AG04450 (cell line): ENCODE results near the gene USP53. TPM values are rescaled to one million over a fixed set of nuclear protein-coding genes. Genes with fewer than 3 reads are reported as not detected.

ENCODE experiments used
- CTCF ChIA-PET: fragments of 300-600, 350-600 bp; formaldehyde crosslinking; extraction: SDS; loops from one replicate; lab custom pipeline; 2022; ENCODE audit warnings: antibody characterized with exemption, inconsistent platforms; lab: Charles Lee
- POLR2A ChIA-PET: fragments of 350-600 bp; formaldehyde crosslinking; extraction: SDS; loops from one replicate; lab custom pipeline; 2021; ENCODE audit warnings: antibody characterized with exemption, inconsistent platforms; lab: Yijun Ruan, JAX
- DNase-seq: peaks from one replicate; pipeline ENCODE4 v3.0.0-alpha.2; 2011; ENCODE audit warnings: low read depth, low spot score
- H3K27ac ChIP-seq: one replicate; pipeline ENCODE4 v1.5.1; 2012; ENCODE audit warnings: low read depth, low read length, control low read depth
- H3K27me3 ChIP-seq: one replicate; pipeline ENCODE4 v1.6.0; 2012; ENCODE audit warnings: low read length; ENCODE audit not compliant: control insufficient read depth, insufficient read depth
- H3K4me3 ChIP-seq: 2 replicates; pipeline ENCODE4 v1.5.1; 2011; ENCODE audit warnings: mild to moderate bottlenecking, low read depth, low read length, control low read depth
- H3K9me3 ChIP-seq: 2 replicates; pipeline ENCODE4 v1.5.1; 2012; ENCODE audit warnings: low read length; ENCODE audit not compliant: control insufficient read depth, insufficient read depth
- polyA plus RNA-seq: library from polyadenylated mRNA; depleted of rRNA; stranded (reverse); fragments of >200 nt; gene quantifications from 2 replicates; pipeline ENCODE4 v1.2.3, GENCODE V29; 2011
- TF ChIP-seq, protein P1 (sequence below): IDR thresholded peaks from 2 replicates; pipeline ENCODE4 v1.5.1; 2011; ENCODE audit warnings: low read depth, low read length, control low read depth, inconsistent platforms

The USP53 gene
- polyA plus RNA-seq, 1 experiment: 19.0 TPM

DNA sequence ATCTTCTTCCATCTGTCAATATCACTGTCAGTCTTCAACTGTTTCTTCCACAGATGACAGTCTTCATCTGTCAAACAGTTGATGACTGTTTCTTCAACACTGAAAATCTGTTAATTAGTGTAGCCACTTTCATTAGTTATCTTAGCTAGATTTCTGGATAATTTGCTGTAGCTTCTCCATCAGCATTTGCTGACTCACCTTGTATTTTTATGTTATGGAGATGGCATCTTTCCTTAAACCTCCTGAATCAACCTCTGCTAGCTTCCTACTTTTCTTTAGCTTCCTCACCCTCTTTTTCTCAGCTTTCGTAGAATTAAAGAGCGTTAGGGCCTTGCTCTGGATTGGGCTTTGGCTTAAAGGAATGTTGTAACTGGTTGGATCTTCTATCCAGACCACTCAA, 25.1 kb downstream of the USP53 start:
- CTCF ChIA-PET: interaction anchor here (0.9 kb wide), 1 partner anchor 256 kb away, joined by 3 read pairs; no protein-coding TSS in a partner anchor
- no peak overlapping the region for H3K27ac ChIP-seq
- H3K27me3 ChIP-seq: no peaks in the 10 kb centered on the region
- POLR2A ChIA-PET: no interaction called here
- TF ChIP-seq, protein P1, sequence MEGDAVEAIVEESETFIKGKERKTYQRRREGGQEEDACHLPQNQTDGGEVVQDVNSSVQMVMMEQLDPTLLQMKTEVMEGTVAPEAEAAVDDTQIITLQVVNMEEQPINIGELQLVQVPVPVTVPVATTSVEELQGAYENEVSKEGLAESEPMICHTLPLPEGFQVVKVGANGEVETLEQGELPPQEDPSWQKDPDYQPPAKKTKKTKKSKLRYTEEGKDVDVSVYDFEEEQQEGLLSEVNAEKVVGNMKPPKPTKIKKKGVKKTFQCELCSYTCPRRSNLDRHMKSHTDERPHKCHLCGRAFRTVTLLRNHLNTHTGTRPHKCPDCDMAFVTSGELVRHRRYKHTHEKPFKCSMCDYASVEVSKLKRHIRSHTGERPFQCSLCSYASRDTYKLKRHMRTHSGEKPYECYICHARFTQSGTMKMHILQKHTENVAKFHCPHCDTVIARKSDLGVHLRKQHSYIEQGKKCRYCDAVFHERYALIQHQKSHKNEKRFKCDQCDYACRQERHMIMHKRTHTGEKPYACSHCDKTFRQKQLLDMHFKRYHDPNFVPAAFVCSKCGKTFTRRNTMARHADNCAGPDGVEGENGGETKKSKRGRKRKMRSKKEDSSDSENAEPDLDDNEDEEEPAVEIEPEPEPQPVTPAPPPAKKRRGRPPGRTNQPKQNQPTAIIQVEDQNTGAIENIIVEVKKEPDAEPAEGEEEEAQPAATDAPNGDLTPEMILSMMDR: no peak
- DNase-seq: no peak
- H3K4me3 ChIP-seq: no peak overlapping the region
- H3K9me3 ChIP-seq: no peaks in the 10 kb centered on the region

DNA sequence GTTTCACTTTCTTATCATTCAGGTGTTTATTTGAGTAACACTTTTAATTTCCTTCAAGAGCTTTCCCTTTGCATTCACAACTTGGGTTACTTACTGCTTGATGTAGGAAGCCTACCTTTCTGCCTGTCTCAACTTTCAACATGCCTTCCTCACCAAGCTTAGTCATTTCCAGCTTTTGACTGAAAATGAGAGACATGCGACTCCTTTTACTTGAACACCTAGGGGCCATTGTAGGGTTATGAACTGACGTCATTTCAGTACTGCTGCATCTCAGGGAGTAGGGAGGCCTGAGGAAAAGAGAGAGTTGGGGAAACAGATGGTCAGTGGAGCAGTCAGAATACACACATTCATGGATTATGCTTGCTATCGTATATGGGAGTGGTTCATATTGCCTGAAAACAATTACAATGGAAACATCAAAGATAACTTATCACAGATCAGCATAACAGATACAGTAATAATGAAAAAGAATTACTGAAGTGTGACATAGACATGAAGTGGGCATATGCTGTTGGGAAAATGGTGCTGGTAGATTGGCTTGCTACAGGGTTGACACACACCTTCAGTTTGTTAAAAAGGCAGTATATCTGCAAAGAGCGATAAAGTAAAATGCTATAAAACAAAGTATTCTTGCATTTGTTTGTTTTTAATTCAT, 25.7 kb downstream of the USP53 start:
- TF ChIP-seq, protein P1: no peak
- no peak for DNase-seq
- no peak overlapping the region for H3K27ac ChIP-seq
- no peaks in the 10 kb centered on the region for H3K9me3 ChIP-seq
- H3K27me3 ChIP-seq: no peaks in the 10 kb centered on the region
- POLR2A ChIA-PET: no interaction called here
- CTCF ChIA-PET: interaction anchor here (0.9 kb wide), 1 partner anchor 257 kb away, joined by 3 read pairs; no protein-coding TSS in a partner anchor
- H3K4me3 ChIP-seq: no peak overlapping the region

DNA sequence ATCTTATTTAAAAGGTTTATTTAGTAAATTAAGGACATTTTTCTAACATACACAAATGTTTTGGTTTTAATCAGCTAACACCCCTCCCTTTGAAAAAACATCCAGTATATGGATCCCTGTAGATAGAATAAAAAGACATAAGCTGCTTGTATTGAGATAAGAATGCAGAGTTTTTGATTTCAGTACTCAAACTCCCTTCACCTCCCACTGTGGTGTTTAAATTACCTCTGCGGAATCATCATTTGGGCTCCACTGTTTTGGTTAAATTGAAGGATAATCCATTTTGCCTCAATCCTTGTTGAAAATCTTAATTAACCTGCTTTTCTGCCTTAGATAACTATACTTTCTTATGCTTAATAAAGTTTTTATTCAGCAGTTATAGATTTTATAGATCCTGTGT, 27.6 kb downstream of the USP53 start:
- Histone ChIP-seq H3K4me3 (no peak overlapping the region), H3K9me3 (no peaks in the 10 kb centered on the region), H3K27me3 (no peaks in the 10 kb centered on the region), H3K27ac (no peak overlapping the region)
- CTCF ChIA-PET: interaction anchor here (1.7 kb wide), 1 partner anchor 197 kb away, joined by 4 read pairs; no protein-coding TSS in a partner anchor
- TF ChIP-seq, protein P1: no peak
- no peak for DNase-seq
- POLR2A ChIA-PET: no interaction called here

DNA sequence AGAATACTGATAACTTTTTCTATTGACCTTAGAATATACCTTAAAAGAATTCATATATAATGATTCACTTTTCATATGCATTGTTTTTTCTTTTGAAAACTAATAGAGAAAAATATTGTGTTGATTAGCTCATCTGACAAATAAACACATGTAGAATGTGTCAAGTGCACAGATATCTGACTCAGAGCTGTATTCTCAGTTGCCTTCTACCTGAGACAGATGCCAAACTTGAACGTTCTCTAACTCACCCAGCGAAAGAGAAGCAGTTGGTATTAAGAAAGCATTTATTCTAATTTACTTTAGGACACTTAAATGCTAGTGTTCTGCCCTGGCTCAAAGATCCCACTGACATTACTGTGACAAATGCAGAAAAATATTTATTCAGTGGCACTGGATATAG, 28.1 kb downstream of the USP53 start:
- ChIA-PET CTCF (interaction anchor here (1.7 kb wide), 1 partner anchor 198 kb away, joined by 4 read pairs; no protein-coding TSS in a partner anchor), POLR2A (no interaction called here)
- H3K9me3 ChIP-seq: no peaks in the 10 kb centered on the region
- no peaks in the 10 kb centered on the region for H3K27me3 ChIP-seq
- TF ChIP-seq, protein P1: no peak
- no peak overlapping the region for H3K27ac ChIP-seq
- H3K4me3 ChIP-seq: no peak overlapping the region
- no peak for DNase-seq

DNA sequence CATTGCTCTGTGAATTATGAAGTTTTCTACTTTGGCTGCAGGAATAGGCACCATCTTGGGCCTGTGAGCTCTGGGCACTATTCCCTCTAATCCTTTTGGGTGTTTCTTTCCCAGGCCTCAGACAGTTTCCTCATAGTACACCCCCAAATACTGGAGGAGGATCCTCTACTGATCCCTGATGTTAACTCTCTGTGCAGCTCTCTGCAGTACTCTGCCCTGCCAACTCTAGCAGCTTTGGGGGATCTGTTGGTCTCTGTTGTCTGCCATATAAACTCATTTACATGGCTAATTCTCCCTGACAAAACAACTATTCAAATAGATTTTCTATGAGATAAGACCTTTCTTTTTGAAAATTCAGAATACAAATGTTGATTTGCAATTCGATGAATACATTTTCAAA, 29.9 kb downstream of the USP53 start:
- TF ChIP-seq, protein P1: no peak
- Histone ChIP-seq H3K27me3 (no peaks in the 10 kb centered on the region), H3K27ac (no peak overlapping the region), H3K4me3 (no peak overlapping the region), H3K9me3 (no peaks in the 10 kb centered on the region)
- ChIA-PET CTCF (no interaction called here), POLR2A (no interaction called here)
- no peak for DNase-seq
